ENCODE measurements around the gene SLC22A4. TPM values are rescaled to one million over a fixed set of nuclear protein-coding genes. Genes with fewer than 3 reads are reported as not detected.

The SLC22A4 gene
- total RNA-seq, 1 donor from 2014 or later, result 1.3 TPM

DNA sequence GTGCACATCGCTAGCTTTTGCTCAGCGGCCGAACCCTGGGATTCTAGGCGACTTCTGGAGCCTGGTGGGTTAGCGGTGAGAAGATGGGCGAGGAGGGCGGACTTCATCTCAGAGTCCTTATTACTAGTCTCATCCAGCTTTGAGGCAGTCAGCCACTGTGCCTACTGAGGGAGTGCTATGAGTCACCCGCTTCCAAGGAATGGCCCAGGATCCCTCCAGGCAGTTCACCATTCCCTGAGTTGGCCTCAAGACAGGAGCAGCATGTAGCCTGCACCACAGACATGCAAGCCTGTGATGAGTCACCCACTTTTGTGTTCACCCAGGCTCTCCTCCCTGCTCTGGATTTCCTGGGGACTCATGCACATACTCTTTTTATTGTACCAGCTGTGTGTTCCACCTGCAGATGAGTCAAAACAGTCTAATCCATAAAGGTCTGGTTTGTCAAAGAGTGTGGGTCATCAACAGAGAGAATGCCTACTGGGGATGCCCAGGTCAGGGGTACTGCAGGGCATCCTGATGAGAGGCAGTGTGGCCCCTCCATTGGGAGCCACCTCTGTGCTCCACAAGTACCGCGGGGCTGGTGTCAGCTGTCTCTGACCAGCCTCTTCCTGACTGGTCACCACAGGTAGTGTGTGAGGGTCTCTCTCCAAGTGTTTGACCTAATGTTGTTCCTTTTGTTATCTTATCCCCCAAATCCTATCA, 95.5 kb downstream of the SLC22A4 start:
- H3K36me3 Mint-ChIP-seq, result peaks cover 19% of the 10 kb centered on the region
- H3K4me1 Mint-ChIP-seq (ENCODE audit: unreplicated experiment), result peaks cover 51% of the 10 kb centered on the region
- H3K4me3 Mint-ChIP-seq, result no peak overlapping the region
- H3K9me3 Mint-ChIP-seq, result no peaks in the 10 kb centered on the region
- no peaks in the 10 kb centered on the region for H3K27me3 Mint-ChIP-seq
- TF ChIP-seq, protein P1, sequence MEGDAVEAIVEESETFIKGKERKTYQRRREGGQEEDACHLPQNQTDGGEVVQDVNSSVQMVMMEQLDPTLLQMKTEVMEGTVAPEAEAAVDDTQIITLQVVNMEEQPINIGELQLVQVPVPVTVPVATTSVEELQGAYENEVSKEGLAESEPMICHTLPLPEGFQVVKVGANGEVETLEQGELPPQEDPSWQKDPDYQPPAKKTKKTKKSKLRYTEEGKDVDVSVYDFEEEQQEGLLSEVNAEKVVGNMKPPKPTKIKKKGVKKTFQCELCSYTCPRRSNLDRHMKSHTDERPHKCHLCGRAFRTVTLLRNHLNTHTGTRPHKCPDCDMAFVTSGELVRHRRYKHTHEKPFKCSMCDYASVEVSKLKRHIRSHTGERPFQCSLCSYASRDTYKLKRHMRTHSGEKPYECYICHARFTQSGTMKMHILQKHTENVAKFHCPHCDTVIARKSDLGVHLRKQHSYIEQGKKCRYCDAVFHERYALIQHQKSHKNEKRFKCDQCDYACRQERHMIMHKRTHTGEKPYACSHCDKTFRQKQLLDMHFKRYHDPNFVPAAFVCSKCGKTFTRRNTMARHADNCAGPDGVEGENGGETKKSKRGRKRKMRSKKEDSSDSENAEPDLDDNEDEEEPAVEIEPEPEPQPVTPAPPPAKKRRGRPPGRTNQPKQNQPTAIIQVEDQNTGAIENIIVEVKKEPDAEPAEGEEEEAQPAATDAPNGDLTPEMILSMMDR (conservative IDR thresholded peaks at IDR 0.05), result no peak
- H3K27ac Mint-ChIP-seq, result peak overlapping the region; percentile 97
- peak; percentile 42 for DNase-seq (ENCODE audit: extremely low spot score, unreplicated experiment)

DNA sequence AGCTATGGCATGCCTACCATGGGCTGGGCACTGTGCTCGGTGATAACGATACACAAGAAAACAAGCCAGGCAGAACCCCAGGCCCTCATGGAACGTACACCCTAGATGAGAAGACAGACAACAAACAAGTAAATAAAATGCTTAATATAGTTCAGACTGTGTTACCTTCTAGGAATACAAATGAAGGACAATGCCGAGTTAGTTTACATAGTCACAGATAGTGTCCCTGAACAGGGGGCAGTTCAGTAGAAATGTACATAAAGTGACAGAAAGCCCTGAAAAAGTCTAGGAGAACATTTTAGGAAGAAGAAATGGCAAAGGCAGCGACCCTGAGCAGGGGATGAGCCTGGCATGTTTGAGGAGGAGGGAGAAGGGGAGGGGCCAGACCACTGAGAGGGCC, 97.1 kb downstream of the SLC22A4 start:
- H3K27me3 Mint-ChIP-seq, result no peaks in the 10 kb centered on the region
- H3K9me3 Mint-ChIP-seq, result no peaks in the 10 kb centered on the region
- no peak overlapping the region for H3K4me3 Mint-ChIP-seq
- TF ChIP-seq, protein P1 (conservative IDR thresholded peaks at IDR 0.05), result no peak
- no peak overlapping the region for H3K27ac Mint-ChIP-seq
- H3K36me3 Mint-ChIP-seq, result peaks cover 27% of the 10 kb centered on the region
- peaks cover 43% of the 10 kb centered on the region for H3K4me1 Mint-ChIP-seq (ENCODE audit: unreplicated experiment)
- no peak for DNase-seq (ENCODE audit: extremely low spot score, unreplicated experiment)

- Mint-ChIP-seq H3K9me3 (no peaks in the 10 kb centered on the region), H3K4me1 (ENCODE audit: unreplicated experiment) (peaks cover 37% of the 10 kb centered on the region), H3K27ac (no peak overlapping the region), H3K36me3 (peaks cover 27% of the 10 kb centered on the region), H3K27me3 (no peaks in the 10 kb centered on the region), H3K4me3 (no peak overlapping the region)
- TF ChIP-seq, protein P1 (conservative IDR thresholded peaks at IDR 0.05), result no peak
- DNase-seq (ENCODE audit: extremely low spot score, unreplicated experiment), result no peak
Observed at GRCh38 chr5:132391870-132392269, 97.7 kb downstream of the SLC22A4 start.

GRCh38 chr5:132392411-132392810, 98.2 kb downstream of the SLC22A4 start:
- H3K4me1 Mint-ChIP-seq (ENCODE audit: unreplicated experiment), result peaks cover 32% of the 10 kb centered on the region
- H3K27ac Mint-ChIP-seq, result no peak overlapping the region
- H3K27me3 Mint-ChIP-seq, result no peaks in the 10 kb centered on the region
- peak; percentile 52 for DNase-seq (ENCODE audit: extremely low spot score, unreplicated experiment)
- TF ChIP-seq, protein P1 (conservative IDR thresholded peaks at IDR 0.05), result no peak
- H3K4me3 Mint-ChIP-seq, result no peak overlapping the region
- H3K9me3 Mint-ChIP-seq, result no peaks in the 10 kb centered on the region
- peaks cover 27% of the 10 kb centered on the region for H3K36me3 Mint-ChIP-seq

DNA sequence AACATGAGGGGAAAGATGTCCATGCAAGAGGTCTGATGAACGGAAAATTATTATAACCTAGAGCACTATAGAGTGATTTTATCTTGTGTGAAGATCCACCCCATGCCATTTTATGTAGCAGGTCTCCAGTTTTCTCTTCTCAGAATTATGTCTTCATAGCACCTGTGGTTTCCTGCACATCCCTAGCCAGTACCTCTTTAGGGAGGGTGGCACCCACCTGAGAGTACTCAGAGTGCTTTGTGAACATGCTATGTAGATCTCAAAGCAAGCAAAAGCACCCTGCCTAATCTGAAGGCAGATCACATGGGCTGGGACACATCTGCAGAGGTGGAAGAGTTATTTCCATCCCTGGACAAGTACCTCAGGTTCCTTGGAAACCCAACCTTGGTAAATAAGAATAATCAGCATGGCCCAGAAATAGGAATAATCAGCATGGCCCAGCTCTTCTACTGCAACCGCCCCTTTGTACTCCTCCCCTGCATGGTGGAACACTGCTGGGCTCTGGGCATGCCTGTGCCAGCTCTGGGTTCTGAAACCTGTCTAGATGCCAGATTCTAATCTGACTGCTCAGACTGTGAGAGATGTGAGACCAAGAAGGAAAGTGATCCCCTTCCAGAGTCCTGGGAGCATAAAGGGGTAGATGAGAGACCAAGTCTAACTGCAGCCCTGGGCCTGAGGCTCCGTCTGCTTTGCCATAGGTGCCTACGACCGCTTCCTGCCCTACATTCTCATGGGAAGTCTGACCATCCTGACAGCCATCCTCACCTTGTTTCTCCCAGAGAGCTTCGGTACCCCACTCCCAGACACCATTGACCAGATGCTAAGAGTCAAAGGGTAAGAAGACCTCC, 99.0 kb downstream of the SLC22A4 start:
- Mint-ChIP-seq H3K27ac (no peak overlapping the region), H3K27me3 (no peaks in the 10 kb centered on the region), H3K9me3 (no peaks in the 10 kb centered on the region), H3K36me3 (peaks cover 27% of the 10 kb centered on the region), H3K4me1 (ENCODE audit: unreplicated experiment) (peaks cover 25% of the 10 kb centered on the region), H3K4me3 (no peak overlapping the region)
- TF ChIP-seq, protein P1 (conservative IDR thresholded peaks at IDR 0.05), result no peak
- DNase-seq (ENCODE audit: extremely low spot score, unreplicated experiment), result peak; percentile 48

Small RNAs within 50 kb of the gene (microRNA-seq; reads per million reads assigned to microRNA genes)
- gene MIR3936, result not detected

Other genes with a start within 250 kb of the SLC22A4 start
- gene IL3, start 233.7 kb upstream of the SLC22A4 start, total RNA-seq (ENCODE audit: low replicate concordance), result not detected in 2 replicates
- not detected in 2 replicates for gene CSF2, start 220.6 kb upstream of the SLC22A4 start, total RNA-seq (ENCODE audit: low replicate concordance)
- gene P4HA2, start 66.5 kb upstream of the SLC22A4 start, total RNA-seq (ENCODE audit: low replicate concordance), result 38.5 and 56.3 TPM in 2 replicates
- 40.0 and 43.8 TPM in 2 replicates for gene PDLIM4, start 36.7 kb upstream of the SLC22A4 start, total RNA-seq (ENCODE audit: low replicate concordance)
- gene SLC22A5, start 75.3 kb downstream of the SLC22A4 start, total RNA-seq (ENCODE audit: low replicate concordance), result 21.6 and 39.3 TPM in 2 replicates
- 50.1 and 77.4 TPM in 2 replicates for gene IRF1, start 196.4 kb downstream of the SLC22A4 start, total RNA-seq (ENCODE audit: low replicate concordance)
- not detected in 2 replicates for gene IL5, start 249.1 kb downstream of the SLC22A4 start, total RNA-seq (ENCODE audit: low replicate concordance)

Data from type B pancreatic cell (in vitro differentiated cells).